ENCODE measurements around the gene PITHD1.
"Not testable (repeated sequence)": the region's sequence is repeated elsewhere in the genome, so short reads cannot be mapped to it uniquely, and the experiment has no call there.

Gene PITHD1

GRCh38 chr1:23827717-23828116 is 49.5 kb downstream of the PITHD1 start:
- DNase-seq: no peak

- not testable (repeated sequence) for DNase-seq
Measured at GRCh38 chr1:23834156-23834555, 55.9 kb downstream of the PITHD1 start.

GRCh38 chr1:23836037-23836436 is 57.8 kb downstream of the PITHD1 start:
- no peak for DNase-seq

All from NCI-H2107 (cell line).